Mesenchymal stem cell (in vitro differentiated cells and primary cell): ENCODE data around the gene SLC7A14.

Source experiments
- DNase-seq: peaks from one replicate; pipeline ENCODE4 v3.0.0-alpha.2; 2013
- H2AFZ ChIP-seq: one replicate; pipeline ENCODE4 v1.6.1; 2013; ENCODE audit warnings: low read depth, mild to moderate bottlenecking, control low read depth, inconsistent platforms, low read length, moderate library complexity
- H2AK5ac ChIP-seq: 2 replicates; pipeline ENCODE4 v1.6.1; 2013; ENCODE audit warnings: low read length, moderate library complexity, mild to moderate bottlenecking, inconsistent platforms; ENCODE audit not compliant: severe bottlenecking
- H2BK120ac ChIP-seq: one replicate; pipeline ENCODE4 v1.6.1; 2013; ENCODE audit warnings: low read depth, mild to moderate bottlenecking, inconsistent platforms, low read length, moderate library complexity
- H2BK12ac ChIP-seq, 2 experiments: one replicate each; pipeline ENCODE4 v1.6.1; 2013; ENCODE audit warnings: inconsistent platforms in 2 of 2, low read length in 2 of 2, mild to moderate bottlenecking in 2 of 2, moderate library complexity in 2 of 2, control low read depth in 1 of 2
- H2BK15ac ChIP-seq: one replicate; pipeline ENCODE4 v1.6.1; 2013; ENCODE audit warnings: mild to moderate bottlenecking, low read depth, inconsistent platforms; ENCODE audit not compliant: poor library complexity, severe bottlenecking
- H2BK5ac ChIP-seq: 2 replicates; pipeline ENCODE4 v1.6.1; 2013; ENCODE audit warnings: low read depth, mild to moderate bottlenecking, low read length, control low read depth, inconsistent platforms; ENCODE audit not compliant: poor library complexity, severe bottlenecking
- H3K14ac ChIP-seq, 2 experiments: one replicate each; pipeline ENCODE4 v1.6.1; 2013; ENCODE audit warnings: inconsistent platforms in 2 of 2, low read length in 2 of 2, control low read depth in 1 of 2, mild to moderate bottlenecking in 1 of 2, moderate library complexity in 1 of 2
- H3K18ac ChIP-seq, 2 experiments: one replicate each; pipeline ENCODE4 v1.6.1; 2013; ENCODE audit warnings: inconsistent platforms in 2 of 2, low read length in 2 of 2, control low read depth in 1 of 2, low read depth in 1 of 2, mild to moderate bottlenecking in 1 of 2
- H3K23ac ChIP-seq, 2 experiments: one replicate each; pipeline ENCODE4 v1.6.1; 2013; ENCODE audit warnings: inconsistent platforms in 2 of 2, low read length in 2 of 2, mild to moderate bottlenecking in 2 of 2, moderate library complexity in 2 of 2, control low read depth in 1 of 2
- H3K27ac ChIP-seq: 2 replicates; pipeline ENCODE4 v1.5.1; 2013; ENCODE audit warnings: mild to moderate bottlenecking, moderate library complexity, low read length, control low read depth, inconsistent platforms; ENCODE audit not compliant: poor library complexity, severe bottlenecking
- H3K27me3 ChIP-seq, 2 experiments: 2 replicates each; pipeline versions ENCODE4 v1.6.1 to v1.7.0; 2013; ENCODE audit warnings: low read length in 2 of 2, mild to moderate bottlenecking in 2 of 2, moderate library complexity in 2 of 2, control low read depth in 1 of 2, inconsistent platforms in 1 of 2; ENCODE audit not compliant: control insufficient read depth in 1 of 2, insufficient read depth in 1 of 2
- H3K36me3 ChIP-seq, 2 experiments: 2 replicates each; pipeline versions ENCODE4 v1.6.1 to v1.7.0; 2013; ENCODE audit warnings: low read length in 2 of 2, control low read depth in 1 of 2, inconsistent platforms in 1 of 2, low read depth in 1 of 2, mild to moderate bottlenecking in 1 of 2; ENCODE audit not compliant: insufficient read depth in 2 of 2, control insufficient read depth in 1 of 2
- H3K4ac ChIP-seq, 2 experiments: one replicate each; pipeline ENCODE4 v1.6.1; 2013; ENCODE audit warnings: inconsistent platforms in 2 of 2, low read length in 2 of 2, mild to moderate bottlenecking in 2 of 2, moderate library complexity in 2 of 2, control low read depth in 1 of 2, low read depth in 1 of 2
- H3K4me1 ChIP-seq: 2 replicates; pipeline ENCODE4 v1.6.1; 2013; ENCODE audit warnings: low read depth, low read length, control low read depth; ENCODE audit not compliant: control insufficient read depth, insufficient read depth
- H3K4me2 ChIP-seq: 2 replicates; pipeline ENCODE4 v1.6.1; 2013; ENCODE audit warnings: low read length, mild to moderate bottlenecking, inconsistent platforms; ENCODE audit not compliant: poor library complexity, severe bottlenecking
- H3K4me3 ChIP-seq, 2 experiments: 2 replicates each; pipeline versions ENCODE4 v1.5.1 to v1.7.0; 2013; ENCODE audit warnings: low read length in 2 of 2, mild to moderate bottlenecking in 2 of 2, control low read depth in 1 of 2, low read depth in 1 of 2; ENCODE audit not compliant: insufficient read depth in 1 of 2
- H3K79me1 ChIP-seq: replicated peaks from 2 replicates; pipeline ENCODE4 v1.6.1; 2013; ENCODE audit warnings: mild to moderate bottlenecking, control low read depth, low read length, inconsistent platforms; ENCODE audit not compliant: poor library complexity, severe bottlenecking
- H3K9ac ChIP-seq: 2 replicates; pipeline ENCODE4 v1.7.0; 2013; ENCODE audit warnings: mild to moderate bottlenecking, low read length, moderate library complexity
- H3K9me3 ChIP-seq: 2 replicates; pipeline ENCODE4 v1.7.0; 2013; ENCODE audit warnings: mild to moderate bottlenecking, low read length; ENCODE audit not compliant: control insufficient read depth
- H4K8ac ChIP-seq: one replicate; pipeline ENCODE4 v1.6.1; 2013; ENCODE audit warnings: inconsistent platforms, mild to moderate bottlenecking, low read length, moderate library complexity
- H4K91ac ChIP-seq: one replicate; pipeline ENCODE4 v1.6.1; 2013; ENCODE audit warnings: mild to moderate bottlenecking, low read length, inconsistent platforms
- WGBS: methylation state at CpG from one replicate; pipeline ENCODE4 v1.1.7; 2013; ENCODE audit warnings: mixed read lengths; 5-methylcytosine and 5-hydroxymethylcytosine counted together

SLC7A14 gene

DNA sequence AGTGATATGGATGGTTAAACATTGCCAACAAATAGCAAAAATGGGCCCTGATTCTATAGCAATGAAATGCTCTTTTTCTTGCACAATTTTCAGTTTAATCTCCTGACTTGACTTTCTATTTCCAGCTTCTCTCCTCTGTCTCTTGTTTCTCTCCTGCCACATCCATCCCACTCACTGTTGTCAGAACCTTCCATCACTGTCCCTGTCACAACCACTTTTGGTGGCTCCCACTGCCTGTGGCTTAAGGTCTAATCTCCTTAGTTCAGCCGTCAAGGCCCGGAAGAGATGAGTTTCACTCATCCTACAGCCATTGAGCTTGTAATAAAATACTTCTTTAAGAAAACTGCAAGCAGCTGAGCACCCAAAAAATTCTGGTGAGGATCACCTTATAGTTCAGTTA, 19.5 kb downstream of the SLC7A14 start:
- H2BK5ac ChIP-seq = no peak overlapping the region
- no peak overlapping the region for H3K4me2 ChIP-seq
- H2AFZ ChIP-seq = no peak overlapping the region
- H4K8ac ChIP-seq = no peak overlapping the region
- H3K79me1 ChIP-seq = no peaks in the 10 kb centered on the region
- WGBS = 100% methylated on average over 2 of the region's 2 CpGs
- no peak for DNase-seq
- H3K18ac ChIP-seq = no peak overlapping the region
- H3K9ac ChIP-seq = peak overlapping the region; percentile 7
- H2BK15ac ChIP-seq = no peak overlapping the region
- H2BK12ac ChIP-seq = no peak overlapping the region
- no peaks in the 10 kb centered on the region for H3K9me3 ChIP-seq
- no peak overlapping the region for H3K14ac ChIP-seq
- H2AK5ac ChIP-seq = no peak overlapping the region
- no peak overlapping the region for H4K91ac ChIP-seq
- no peaks in the 10 kb centered on the region for H3K36me3 ChIP-seq
- H3K4me3 ChIP-seq = no peak overlapping the region
- no peak overlapping the region for H3K4ac ChIP-seq
- H3K27me3 ChIP-seq = no peaks in the 10 kb centered on the region
- H2BK120ac ChIP-seq = no peak overlapping the region
- no peaks in the 10 kb centered on the region for H3K4me1 ChIP-seq
- no peak overlapping the region for H3K27ac ChIP-seq
- no peak overlapping the region for H3K23ac ChIP-seq

DNA sequence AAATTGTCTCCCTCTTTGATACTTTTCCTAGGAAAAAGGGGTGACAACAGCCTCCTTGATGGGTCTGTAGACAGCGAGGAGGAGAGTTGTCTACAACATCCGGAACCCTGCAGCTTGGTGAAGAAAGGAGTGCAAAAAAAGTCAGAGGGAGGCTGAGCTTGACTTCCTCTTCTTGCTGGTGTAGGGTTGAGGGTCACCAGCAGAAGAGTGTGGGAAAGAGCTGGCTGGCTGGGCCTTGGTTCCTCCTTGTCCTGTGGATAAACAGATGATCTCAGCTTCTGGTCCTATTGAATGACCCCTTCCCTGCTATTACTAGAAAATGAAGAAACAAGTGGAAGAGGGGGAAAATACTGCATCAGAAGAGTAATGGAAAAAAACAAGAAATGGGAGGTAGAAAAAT, 20.4 kb downstream of the SLC7A14 start:
- no peak overlapping the region for H3K27ac ChIP-seq
- no peaks in the 10 kb centered on the region for H3K79me1 ChIP-seq
- H3K4me1 ChIP-seq = no peaks in the 10 kb centered on the region
- H3K9ac ChIP-seq = peak overlapping the region; percentile 7
- H3K4me3 ChIP-seq = no peak overlapping the region
- H2AK5ac ChIP-seq = no peak overlapping the region
- no peak overlapping the region for H4K8ac ChIP-seq
- no peak overlapping the region for H2BK5ac ChIP-seq
- no peak overlapping the region for H3K4me2 ChIP-seq
- no peak overlapping the region for H3K23ac ChIP-seq
- H3K4ac ChIP-seq = no peak overlapping the region
- H3K18ac ChIP-seq = peak overlapping the region in 1 of 2 experiments; percentile 41
- no peaks in the 10 kb centered on the region for H3K27me3 ChIP-seq
- no peak overlapping the region for H3K14ac ChIP-seq
- H2AFZ ChIP-seq = no peak overlapping the region
- H3K9me3 ChIP-seq = no peaks in the 10 kb centered on the region
- WGBS = 91% methylated on average over 2 of the region's 2 CpGs
- no peak overlapping the region for H2BK120ac ChIP-seq
- H4K91ac ChIP-seq = no peak overlapping the region
- no peak overlapping the region for H2BK15ac ChIP-seq
- no peak overlapping the region for H2BK12ac ChIP-seq
- DNase-seq = peak; percentile 67
- no peaks in the 10 kb centered on the region for H3K36me3 ChIP-seq

DNA sequence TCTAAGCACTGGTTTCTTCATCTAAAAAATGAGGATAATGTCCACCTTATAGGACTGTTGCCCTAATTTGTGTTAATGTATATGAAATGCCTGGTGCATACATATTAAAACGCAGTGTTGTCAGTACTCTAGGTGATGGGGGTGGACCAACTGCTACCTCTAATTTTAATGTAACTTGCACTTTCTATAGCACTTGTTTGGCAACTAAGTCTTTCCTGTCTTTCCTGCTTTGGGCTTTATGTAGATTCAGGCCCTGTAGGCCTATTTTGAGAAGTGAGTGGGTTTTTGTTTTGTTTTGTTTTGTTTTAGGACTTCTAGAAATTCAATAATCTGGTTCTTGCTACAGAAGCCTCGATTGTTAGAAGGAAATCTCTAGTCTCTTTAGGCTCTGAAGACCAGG, 21.2 kb downstream of the SLC7A14 start:
- H3K4me2 ChIP-seq = no peak overlapping the region
- H2BK15ac ChIP-seq = no peak overlapping the region
- no peak overlapping the region for H2BK120ac ChIP-seq
- H3K14ac ChIP-seq = no peak overlapping the region
- no peaks in the 10 kb centered on the region for H3K36me3 ChIP-seq
- no peak overlapping the region for H4K8ac ChIP-seq
- no peak overlapping the region for H3K4me3 ChIP-seq
- DNase-seq = no peak
- H3K27ac ChIP-seq = no peak overlapping the region
- no peak overlapping the region for H3K4ac ChIP-seq
- no peak overlapping the region for H2AFZ ChIP-seq
- no peak overlapping the region for H3K23ac ChIP-seq
- H2AK5ac ChIP-seq = no peak overlapping the region
- peak overlapping the region; percentile 78 for H3K9ac ChIP-seq
- 100% methylated on average over 2 of the region's 2 CpGs for WGBS
- no peak overlapping the region for H2BK12ac ChIP-seq
- H3K79me1 ChIP-seq = no peaks in the 10 kb centered on the region
- H3K4me1 ChIP-seq = no peaks in the 10 kb centered on the region
- no peaks in the 10 kb centered on the region for H3K27me3 ChIP-seq
- no peak overlapping the region for H2BK5ac ChIP-seq
- no peak overlapping the region for H4K91ac ChIP-seq
- H3K18ac ChIP-seq = no peak overlapping the region
- no peaks in the 10 kb centered on the region for H3K9me3 ChIP-seq

DNA sequence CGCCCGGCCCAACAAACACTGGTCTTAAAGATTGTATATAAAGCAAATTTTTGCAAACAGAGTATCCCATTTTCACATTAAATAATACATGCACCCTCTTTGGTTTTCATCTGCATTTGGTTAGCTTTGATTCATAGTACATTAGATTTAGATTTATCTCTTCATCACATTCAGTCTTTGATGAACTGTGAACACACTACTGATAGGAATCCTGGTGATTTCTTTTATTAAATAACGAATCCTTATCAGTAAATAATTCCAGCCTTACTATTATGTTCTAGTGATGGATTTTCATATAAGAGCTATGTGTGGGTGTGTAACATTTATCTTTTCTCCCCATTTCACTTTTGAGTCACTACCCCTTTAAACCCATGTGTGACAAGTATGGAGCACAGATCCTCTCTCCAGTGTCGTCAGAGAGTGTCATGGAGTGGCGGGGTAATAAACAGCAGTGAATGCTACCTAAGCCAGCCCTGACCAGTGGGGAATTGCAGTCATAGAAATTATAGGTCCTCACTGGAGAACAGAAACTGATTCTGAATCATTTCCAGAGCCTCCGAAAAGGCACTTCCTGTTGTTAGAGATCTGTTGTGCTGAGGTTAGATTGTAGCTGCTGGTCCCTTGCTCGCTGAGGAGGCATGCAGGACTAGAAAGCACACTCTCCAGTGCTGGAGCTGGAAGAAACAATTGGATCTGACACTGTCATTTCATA, 22.0 kb downstream of the SLC7A14 start:
- H3K27ac ChIP-seq = peak overlapping the region; percentile 9
- H3K9ac ChIP-seq = peak overlapping the region; percentile 78
- no peaks in the 10 kb centered on the region for H3K9me3 ChIP-seq
- no peaks in the 10 kb centered on the region for H3K27me3 ChIP-seq
- no peak overlapping the region for H3K23ac ChIP-seq
- no peak overlapping the region for H2AFZ ChIP-seq
- no peaks in the 10 kb centered on the region for H3K36me3 ChIP-seq
- H3K4me2 ChIP-seq = no peak overlapping the region
- H2BK15ac ChIP-seq = no peak overlapping the region
- no peak overlapping the region for H2BK5ac ChIP-seq
- peak overlapping the region in 1 of 2 experiments; percentile 50 for H3K4me3 ChIP-seq
- DNase-seq = peak; percentile 84
- H3K79me1 ChIP-seq = no peaks in the 10 kb centered on the region
- H3K18ac ChIP-seq = peak overlapping the region in 1 of 2 experiments; percentile 56
- H4K8ac ChIP-seq = peak overlapping the region; percentile 45
- H2AK5ac ChIP-seq = no peak overlapping the region
- 4% methylated on average over 4 of the region's 7 CpGs for WGBS
- H4K91ac ChIP-seq = no peak overlapping the region
- H3K4ac ChIP-seq = no peak overlapping the region
- H2BK12ac ChIP-seq = no peak overlapping the region
- no peak overlapping the region for H3K14ac ChIP-seq
- H3K4me1 ChIP-seq = no peaks in the 10 kb centered on the region
- H2BK120ac ChIP-seq = no peak overlapping the region
